ENCODE data around the gene EXOC2.
"Not testable (repeated sequence)": the region's sequence is repeated elsewhere in the genome, so short reads cannot be mapped to it uniquely, and the experiment has no call there.

Gene EXOC2

GRCh38 chr6:561335-561734 lies 131.6 kb downstream of the EXOC2 start:
- H3K4me3 ChIP-seq (ENCODE audit: low read depth, low read length); H3K4me1 ChIP-seq (ENCODE audit: control insufficient read depth, insufficient read depth, low read length); H3K27me3 ChIP-seq (ENCODE audit: control insufficient read depth, insufficient read depth, low read length); H3K9ac ChIP-seq (ENCODE audit: low read depth, low read length); H3K9me3 ChIP-seq (ENCODE audit: control insufficient read depth, insufficient read depth, low read length): not testable (repeated sequence)
- H3K36me3 ChIP-seq (ENCODE audit: control insufficient read depth, insufficient read depth, low read length), result peaks cover 14% of the 10 kb centered on the region

- no peak overlapping the region for H3K9ac ChIP-seq (ENCODE audit: low read depth, low read length)
- H3K9me3 ChIP-seq (ENCODE audit: control insufficient read depth, insufficient read depth, low read length), result no peaks in the 10 kb centered on the region
- peaks cover 13% of the 10 kb centered on the region for H3K36me3 ChIP-seq (ENCODE audit: control insufficient read depth, insufficient read depth, low read length)
- no peak overlapping the region for H3K4me3 ChIP-seq (ENCODE audit: low read depth, low read length)
- H3K27me3 ChIP-seq (ENCODE audit: control insufficient read depth, insufficient read depth, low read length), result no peaks in the 10 kb centered on the region
- H3K4me1 ChIP-seq (ENCODE audit: control insufficient read depth, insufficient read depth, low read length), result no peaks in the 10 kb centered on the region
Measured at GRCh38 chr6:558959-559358, 134.0 kb downstream of the EXOC2 start.

- Histone ChIP-seq H3K9ac (ENCODE audit: low read depth, low read length) (no peak overlapping the region), H3K27me3 (ENCODE audit: control insufficient read depth, insufficient read depth, low read length) (no peaks in the 10 kb centered on the region), H3K4me1 (ENCODE audit: control insufficient read depth, insufficient read depth, low read length) (no peaks in the 10 kb centered on the region), H3K9me3 (ENCODE audit: control insufficient read depth, insufficient read depth, low read length) (no peaks in the 10 kb centered on the region), H3K4me3 (ENCODE audit: low read depth, low read length) (no peak overlapping the region), H3K36me3 (ENCODE audit: control insufficient read depth, insufficient read depth, low read length) (peaks cover 11% of the 10 kb centered on the region)
Measured at GRCh38 chr6:558089-558488, 134.8 kb downstream of the EXOC2 start.

GRCh38 chr6:551829-552350 lies 141.0 kb downstream of the EXOC2 start:
- Histone ChIP-seq H3K9ac (ENCODE audit: low read depth, low read length) (no peak overlapping the region), H3K4me3 (ENCODE audit: low read depth, low read length) (no peak overlapping the region), H3K36me3 (ENCODE audit: control insufficient read depth, insufficient read depth, low read length) (peaks cover 5% of the 10 kb centered on the region), H3K9me3 (ENCODE audit: control insufficient read depth, insufficient read depth, low read length) (no peaks in the 10 kb centered on the region), H3K4me1 (ENCODE audit: control insufficient read depth, insufficient read depth, low read length) (peaks cover 14% of the 10 kb centered on the region), H3K27me3 (ENCODE audit: control insufficient read depth, insufficient read depth, low read length) (no peaks in the 10 kb centered on the region)

- Histone ChIP-seq H3K36me3 (ENCODE audit: control insufficient read depth, insufficient read depth, low read length) (peaks cover 5% of the 10 kb centered on the region), H3K4me1 (ENCODE audit: control insufficient read depth, insufficient read depth, low read length) (peaks cover 14% of the 10 kb centered on the region), H3K9ac (ENCODE audit: low read depth, low read length) (no peak overlapping the region), H3K27me3 (ENCODE audit: control insufficient read depth, insufficient read depth, low read length) (no peaks in the 10 kb centered on the region), H3K9me3 (ENCODE audit: control insufficient read depth, insufficient read depth, low read length) (no peaks in the 10 kb centered on the region), H3K4me3 (ENCODE audit: low read depth, low read length) (no peak overlapping the region)
Measured at GRCh38 chr6:551405-551804, 141.5 kb downstream of the EXOC2 start.

GRCh38 chr6:549906-550305 lies 143.0 kb downstream of the EXOC2 start:
- no peak overlapping the region for H3K9ac ChIP-seq (ENCODE audit: low read depth, low read length)
- no peak overlapping the region for H3K4me3 ChIP-seq (ENCODE audit: low read depth, low read length)
- peaks cover 14% of the 10 kb centered on the region for H3K4me1 ChIP-seq (ENCODE audit: control insufficient read depth, insufficient read depth, low read length)
- no peaks in the 10 kb centered on the region for H3K27me3 ChIP-seq (ENCODE audit: control insufficient read depth, insufficient read depth, low read length)
- H3K9me3 ChIP-seq (ENCODE audit: control insufficient read depth, insufficient read depth, low read length), result no peaks in the 10 kb centered on the region
- peaks cover 5% of the 10 kb centered on the region for H3K36me3 ChIP-seq (ENCODE audit: control insufficient read depth, insufficient read depth, low read length)

GRCh38 chr6:548517-548916 lies 144.4 kb downstream of the EXOC2 start:
- no peaks in the 10 kb centered on the region for H3K9me3 ChIP-seq (ENCODE audit: control insufficient read depth, insufficient read depth, low read length)
- H3K9ac ChIP-seq (ENCODE audit: low read depth, low read length), result no peak overlapping the region
- H3K4me1 ChIP-seq (ENCODE audit: control insufficient read depth, insufficient read depth, low read length), result peaks cover 14% of the 10 kb centered on the region
- no peak overlapping the region for H3K4me3 ChIP-seq (ENCODE audit: low read depth, low read length)
- H3K27me3 ChIP-seq (ENCODE audit: control insufficient read depth, insufficient read depth, low read length), result no peaks in the 10 kb centered on the region
- H3K36me3 ChIP-seq (ENCODE audit: control insufficient read depth, insufficient read depth, low read length), result peaks cover 5% of the 10 kb centered on the region

GRCh38 chr6:548091-548490 lies 144.8 kb downstream of the EXOC2 start:
- H3K4me3 ChIP-seq (ENCODE audit: low read depth, low read length), result no peak overlapping the region
- H3K9ac ChIP-seq (ENCODE audit: low read depth, low read length), result no peak overlapping the region
- no peaks in the 10 kb centered on the region for H3K27me3 ChIP-seq (ENCODE audit: control insufficient read depth, insufficient read depth, low read length)
- H3K4me1 ChIP-seq (ENCODE audit: control insufficient read depth, insufficient read depth, low read length), result peaks cover 14% of the 10 kb centered on the region
- no peaks in the 10 kb centered on the region for H3K9me3 ChIP-seq (ENCODE audit: control insufficient read depth, insufficient read depth, low read length)
- H3K36me3 ChIP-seq (ENCODE audit: control insufficient read depth, insufficient read depth, low read length), result peaks cover 5% of the 10 kb centered on the region

- Histone ChIP-seq H3K9ac (ENCODE audit: low read depth, low read length) (no peak overlapping the region), H3K4me3 (ENCODE audit: low read depth, low read length) (no peak overlapping the region), H3K9me3 (ENCODE audit: control insufficient read depth, insufficient read depth, low read length) (no peaks in the 10 kb centered on the region), H3K4me1 (ENCODE audit: control insufficient read depth, insufficient read depth, low read length) (no peaks in the 10 kb centered on the region), H3K27me3 (ENCODE audit: control insufficient read depth, insufficient read depth, low read length) (no peaks in the 10 kb centered on the region), H3K36me3 (ENCODE audit: control insufficient read depth, insufficient read depth, low read length) (no peaks in the 10 kb centered on the region)
Measured at GRCh38 chr6:540490-540889, 152.4 kb downstream of the EXOC2 start.

GRCh38 chr6:537114-537513 lies 155.8 kb downstream of the EXOC2 start:
- Histone ChIP-seq H3K9ac (ENCODE audit: low read depth, low read length) (no peak overlapping the region), H3K4me3 (ENCODE audit: low read depth, low read length) (no peak overlapping the region), H3K4me1 (ENCODE audit: control insufficient read depth, insufficient read depth, low read length) (no peaks in the 10 kb centered on the region), H3K9me3 (ENCODE audit: control insufficient read depth, insufficient read depth, low read length) (no peaks in the 10 kb centered on the region), H3K36me3 (ENCODE audit: control insufficient read depth, insufficient read depth, low read length) (no peaks in the 10 kb centered on the region), H3K27me3 (ENCODE audit: control insufficient read depth, insufficient read depth, low read length) (no peaks in the 10 kb centered on the region)

GRCh38 chr6:530425-530824 lies 162.5 kb downstream of the EXOC2 start:
- Histone ChIP-seq H3K9me3 (ENCODE audit: control insufficient read depth, insufficient read depth, low read length) (no peaks in the 10 kb centered on the region), H3K4me3 (ENCODE audit: low read depth, low read length) (no peak overlapping the region), H3K4me1 (ENCODE audit: control insufficient read depth, insufficient read depth, low read length) (no peaks in the 10 kb centered on the region), H3K36me3 (ENCODE audit: control insufficient read depth, insufficient read depth, low read length) (no peaks in the 10 kb centered on the region), H3K27me3 (ENCODE audit: control insufficient read depth, insufficient read depth, low read length) (no peaks in the 10 kb centered on the region), H3K9ac (ENCODE audit: low read depth, low read length) (no peak overlapping the region)

GRCh38 chr6:528989-529388 lies 163.9 kb downstream of the EXOC2 start:
- no peaks in the 10 kb centered on the region for H3K4me1 ChIP-seq (ENCODE audit: control insufficient read depth, insufficient read depth, low read length)
- H3K9me3 ChIP-seq (ENCODE audit: control insufficient read depth, insufficient read depth, low read length), result no peaks in the 10 kb centered on the region
- no peaks in the 10 kb centered on the region for H3K36me3 ChIP-seq (ENCODE audit: control insufficient read depth, insufficient read depth, low read length)
- H3K4me3 ChIP-seq (ENCODE audit: low read depth, low read length), result no peak overlapping the region
- no peak overlapping the region for H3K9ac ChIP-seq (ENCODE audit: low read depth, low read length)
- H3K27me3 ChIP-seq (ENCODE audit: control insufficient read depth, insufficient read depth, low read length), result no peaks in the 10 kb centered on the region
